ENCODE data around the gene ERP44.

DNA sequence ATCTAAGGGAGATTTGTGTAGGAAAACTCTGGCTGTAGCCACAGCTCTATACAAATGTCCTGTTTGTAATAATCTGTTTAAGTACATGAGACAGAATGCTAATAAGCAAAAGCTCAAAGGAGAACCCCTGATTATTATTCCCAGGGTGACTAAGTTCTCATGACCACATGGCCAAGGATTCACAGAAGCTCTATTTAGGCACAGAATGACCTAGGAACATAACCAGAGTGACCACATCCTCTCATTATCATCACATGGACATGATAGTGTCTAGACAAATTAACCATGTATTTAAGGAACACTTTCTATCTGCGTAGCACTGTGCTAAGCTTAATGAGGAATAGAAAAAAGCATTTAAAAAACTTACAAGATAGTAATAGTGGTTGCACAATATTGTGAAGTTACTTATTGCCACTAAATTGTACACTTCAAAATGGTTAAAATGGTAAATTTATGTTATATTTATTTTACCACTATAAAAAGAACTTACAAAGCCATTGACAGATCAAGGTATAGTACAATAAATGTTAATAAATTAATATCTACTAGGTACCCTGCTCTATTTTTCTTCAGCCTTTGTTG is 136.0 kb downstream of the ERP44 start:
- TF ChIP-seq, protein P1, sequence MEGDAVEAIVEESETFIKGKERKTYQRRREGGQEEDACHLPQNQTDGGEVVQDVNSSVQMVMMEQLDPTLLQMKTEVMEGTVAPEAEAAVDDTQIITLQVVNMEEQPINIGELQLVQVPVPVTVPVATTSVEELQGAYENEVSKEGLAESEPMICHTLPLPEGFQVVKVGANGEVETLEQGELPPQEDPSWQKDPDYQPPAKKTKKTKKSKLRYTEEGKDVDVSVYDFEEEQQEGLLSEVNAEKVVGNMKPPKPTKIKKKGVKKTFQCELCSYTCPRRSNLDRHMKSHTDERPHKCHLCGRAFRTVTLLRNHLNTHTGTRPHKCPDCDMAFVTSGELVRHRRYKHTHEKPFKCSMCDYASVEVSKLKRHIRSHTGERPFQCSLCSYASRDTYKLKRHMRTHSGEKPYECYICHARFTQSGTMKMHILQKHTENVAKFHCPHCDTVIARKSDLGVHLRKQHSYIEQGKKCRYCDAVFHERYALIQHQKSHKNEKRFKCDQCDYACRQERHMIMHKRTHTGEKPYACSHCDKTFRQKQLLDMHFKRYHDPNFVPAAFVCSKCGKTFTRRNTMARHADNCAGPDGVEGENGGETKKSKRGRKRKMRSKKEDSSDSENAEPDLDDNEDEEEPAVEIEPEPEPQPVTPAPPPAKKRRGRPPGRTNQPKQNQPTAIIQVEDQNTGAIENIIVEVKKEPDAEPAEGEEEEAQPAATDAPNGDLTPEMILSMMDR (IDR thresholded peaks at IDR 0.05), result no peak
- TF ChIP-seq POLR2A (IDR thresholded peaks at IDR 0.05), result no peak

All from right lobe of liver (tissue), 4 donors.